Gastroesophageal sphincter (tissue), 3 donors: Measurements from ENCODE around the gene LFNG.

Source experiments
- CTCF ChIP-seq, 4 experiments: fragments of 200-600 bp in 2 of 4; fragments of 450-650 bp in 2 of 4; sonication (generic) in 1 of 4; IDR thresholded peaks; one replicate each; pipeline ENCODE4 v1.5.1; 2017 to 2019; ENCODE audit warnings: antibody characterized with exemption in 4 of 4, mild to moderate bottlenecking in 2 of 4, moderate library complexity in 2 of 4
- EP300 ChIP-seq: sonication (generic); formaldehyde crosslinking; IDR thresholded peaks from one replicate; pipeline ENCODE4 v1.6.1; 2017; ENCODE audit warnings: antibody characterized with exemption, mild to moderate bottlenecking
- POLR2A ChIP-seq, 2 donors: fragments of 450-650 bp; IDR thresholded peaks; one replicate each; pipeline ENCODE4 v1.6.1; 2017; ENCODE audit warnings: antibody characterized with exemption in 2 of 2, mild to moderate bottlenecking in 2 of 2, moderate library complexity in 1 of 2
- POLR2AphosphoS5 ChIP-seq: sonication (generic); formaldehyde crosslinking; IDR thresholded peaks from one replicate; pipeline ENCODE4 v1.6.1; 2017; ENCODE audit warnings: antibody characterized with exemption

GRCh38 chr7:2558629-2559282 lies 39.2 kb downstream of the LFNG start, which contains the start of gene IQCE:
- TF ChIP-seq POLR2AphosphoS5, result no peak
- no peak for TF ChIP-seq CTCF (IDR thresholded peaks at IDR 0.05)
- peak in 1 of 2 donors; percentile 13 for TF ChIP-seq POLR2A (IDR thresholded peaks at IDR 0.05)
- no peak for TF ChIP-seq EP300
